ENCODE results near the gene MPC2.

MPC2 gene

DNA sequence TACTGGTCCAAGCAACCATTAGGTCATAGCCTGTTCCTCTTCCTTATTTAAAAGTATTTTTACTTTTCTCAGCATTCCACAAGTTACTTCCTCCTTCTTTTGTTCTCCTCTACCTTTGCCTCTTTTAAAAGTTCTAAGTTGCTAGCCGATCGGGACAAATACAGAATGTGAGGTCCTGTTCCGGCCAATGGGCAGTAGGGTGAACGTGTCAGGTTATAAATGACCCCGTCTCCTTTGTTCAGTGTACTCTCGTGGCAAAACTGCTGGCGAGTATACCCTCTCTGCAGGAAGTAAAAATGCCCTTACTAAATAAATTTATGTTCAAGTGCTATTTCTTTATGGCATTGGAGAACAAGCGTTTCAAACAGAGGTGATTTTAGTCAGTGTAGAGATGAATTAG lies 25.5 kb downstream of the MPC2 start:
- TF ChIP-seq, protein P1, sequence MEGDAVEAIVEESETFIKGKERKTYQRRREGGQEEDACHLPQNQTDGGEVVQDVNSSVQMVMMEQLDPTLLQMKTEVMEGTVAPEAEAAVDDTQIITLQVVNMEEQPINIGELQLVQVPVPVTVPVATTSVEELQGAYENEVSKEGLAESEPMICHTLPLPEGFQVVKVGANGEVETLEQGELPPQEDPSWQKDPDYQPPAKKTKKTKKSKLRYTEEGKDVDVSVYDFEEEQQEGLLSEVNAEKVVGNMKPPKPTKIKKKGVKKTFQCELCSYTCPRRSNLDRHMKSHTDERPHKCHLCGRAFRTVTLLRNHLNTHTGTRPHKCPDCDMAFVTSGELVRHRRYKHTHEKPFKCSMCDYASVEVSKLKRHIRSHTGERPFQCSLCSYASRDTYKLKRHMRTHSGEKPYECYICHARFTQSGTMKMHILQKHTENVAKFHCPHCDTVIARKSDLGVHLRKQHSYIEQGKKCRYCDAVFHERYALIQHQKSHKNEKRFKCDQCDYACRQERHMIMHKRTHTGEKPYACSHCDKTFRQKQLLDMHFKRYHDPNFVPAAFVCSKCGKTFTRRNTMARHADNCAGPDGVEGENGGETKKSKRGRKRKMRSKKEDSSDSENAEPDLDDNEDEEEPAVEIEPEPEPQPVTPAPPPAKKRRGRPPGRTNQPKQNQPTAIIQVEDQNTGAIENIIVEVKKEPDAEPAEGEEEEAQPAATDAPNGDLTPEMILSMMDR (IDR thresholded peaks at IDR 0.05; ENCODE audit: control insufficient read depth, insufficient read depth, low read depth, low read length, missing control alignments), result no peak
- no peak overlapping the region for H3K4me3 ChIP-seq (ENCODE audit: control insufficient read depth, low read depth, low read length)
- DNase-seq (ENCODE audit: low read depth), result no peak

- TF ChIP-seq, protein P1 (IDR thresholded peaks at IDR 0.05; ENCODE audit: control insufficient read depth, insufficient read depth, low read depth, low read length, missing control alignments), result no peak
- H3K4me3 ChIP-seq (ENCODE audit: control insufficient read depth, low read depth, low read length), result no peak overlapping the region
- no peak for DNase-seq (ENCODE audit: low read depth)
Observed at GRCh38 chr1:167910530-167910929, 26.3 kb downstream of the MPC2 start.

GRCh38 chr1:167909691-167910180 lies 27.1 kb downstream of the MPC2 start:
- no peak for DNase-seq (ENCODE audit: low read depth)
- TF ChIP-seq, protein P1 (IDR thresholded peaks at IDR 0.05; ENCODE audit: control insufficient read depth, insufficient read depth, low read depth, low read length, missing control alignments), result no peak
- no peak overlapping the region for H3K4me3 ChIP-seq (ENCODE audit: control insufficient read depth, low read depth, low read length)

DNA sequence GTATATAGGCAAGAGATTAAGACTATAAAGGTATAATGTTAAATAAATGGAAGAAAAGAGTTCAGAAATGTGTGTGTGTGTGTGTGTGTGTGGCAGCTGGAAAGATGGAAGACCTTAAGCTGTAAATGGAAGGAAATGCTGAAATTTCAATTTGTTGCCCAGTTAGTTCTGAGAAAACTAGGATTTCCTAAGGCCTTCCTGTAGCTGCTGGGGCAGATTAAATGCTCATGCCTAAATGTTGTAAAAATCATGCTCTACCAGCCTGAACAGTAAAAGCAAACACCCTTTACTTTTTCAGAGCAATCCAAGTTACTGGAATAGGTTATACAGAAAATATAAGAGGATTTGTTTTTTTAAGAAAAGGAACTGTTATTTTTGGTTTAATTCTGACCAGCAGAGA lies 31.2 kb downstream of the MPC2 start:
- no peak for DNase-seq (ENCODE audit: low read depth)
- H3K4me3 ChIP-seq (ENCODE audit: control insufficient read depth, low read depth, low read length), result no peak overlapping the region

GRCh38 chr1:167905182-167905581 lies 31.7 kb downstream of the MPC2 start:
- DNase-seq (ENCODE audit: low read depth), result no peak
- TF ChIP-seq, protein P1 (IDR thresholded peaks at IDR 0.05; ENCODE audit: control insufficient read depth, insufficient read depth, low read depth, low read length, missing control alignments), result no peak
- H3K4me3 ChIP-seq (ENCODE audit: control insufficient read depth, low read depth, low read length), result no peak overlapping the region

More for the DNA sequence above, 31.2 kb downstream of the MPC2 start:
- TF ChIP-seq, protein P1 (IDR thresholded peaks at IDR 0.05; ENCODE audit: control insufficient read depth, insufficient read depth, low read depth, low read length, missing control alignments), result no peak

DNA sequence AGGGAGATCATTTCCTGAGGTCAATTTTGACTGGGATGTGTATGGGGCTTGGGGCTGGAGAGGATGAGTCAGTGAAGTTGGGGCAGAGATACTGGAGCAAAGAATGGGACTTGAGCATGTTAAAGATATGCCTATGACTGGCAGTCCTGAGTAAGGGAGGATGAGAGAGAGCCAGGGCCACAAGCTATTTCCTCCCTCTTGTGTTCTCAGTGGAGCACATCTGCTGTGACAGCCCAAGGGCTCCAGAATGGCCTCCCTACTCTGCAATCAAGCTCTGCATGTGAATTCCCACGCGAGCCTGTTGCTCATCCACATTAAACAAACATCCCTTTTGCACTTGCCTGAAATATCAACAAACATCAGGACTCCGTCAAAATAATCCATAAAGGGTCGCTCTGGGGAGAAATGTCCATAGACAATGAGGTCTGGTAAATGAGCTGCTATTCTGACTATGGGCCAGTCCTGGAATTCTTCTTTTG lies 32.2 kb downstream of the MPC2 start:
- H3K4me3 ChIP-seq (ENCODE audit: control insufficient read depth, low read depth, low read length), result no peak overlapping the region
- DNase-seq (ENCODE audit: low read depth), result no peak

More for the DNA sequence above, 32.2 kb downstream of the MPC2 start:
- TF ChIP-seq, protein P1 (IDR thresholded peaks at IDR 0.05; ENCODE audit: control insufficient read depth, insufficient read depth, low read depth, low read length, missing control alignments), result no peak
